ENCODE results near the gene PRPF19. TPM values are rescaled to one million over a fixed set of nuclear protein-coding genes. Genes with fewer than 3 reads are reported as not detected.
"Not testable (repeated sequence)": the region's sequence is repeated elsewhere in the genome, so short reads cannot be mapped to it uniquely, and the experiment has no call there.

Gene PRPF19
- total RNA-seq, 1 donor from 2014 or later: 34.5 TPM

DNA sequence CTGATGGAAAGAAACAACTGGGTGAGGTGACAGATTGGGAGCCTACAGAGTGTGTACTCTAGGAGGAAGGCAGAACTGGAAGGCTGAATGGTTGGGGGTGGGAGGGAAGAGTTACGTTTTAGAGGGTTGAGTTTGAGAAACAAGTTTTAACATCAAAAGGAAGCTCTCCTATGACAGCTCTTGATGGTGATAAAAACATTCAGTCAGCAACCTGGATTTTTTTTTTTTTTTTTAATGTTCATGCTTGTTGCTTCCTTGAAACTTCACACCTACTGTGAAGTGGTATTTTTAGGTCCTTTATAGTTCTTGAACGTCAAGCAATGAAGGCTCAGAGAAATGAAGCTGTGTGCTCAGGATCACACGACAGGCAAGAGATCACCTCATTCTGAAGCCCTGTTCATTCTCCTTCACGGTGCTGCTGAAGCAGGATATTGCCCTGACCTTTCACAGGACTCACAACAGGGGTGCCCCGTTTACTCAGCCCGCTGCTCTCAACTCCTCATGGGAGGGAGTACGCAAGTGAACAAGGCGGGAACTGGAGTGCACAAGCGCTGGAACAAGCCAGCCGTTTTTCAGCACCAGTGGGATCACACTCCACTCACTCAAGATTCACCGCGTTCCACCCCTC lies 6.0 kb upstream of the PRPF19 start:
- no peak overlapping the region for H3K27ac ChIP-seq
- DNase-seq (ENCODE audit: low spot score): peak; percentile 69
- peak overlapping the region; percentile 98 for H3K4me3 Mint-ChIP-seq
- H3K27me3 ChIP-seq: peaks cover 45% of the 10 kb centered on the region
- H4K20me1 ChIP-seq (ENCODE audit: low read depth): peaks cover 11% of the 10 kb centered on the region
- H2AFZ ChIP-seq (replicated peaks): peak overlapping the region; percentile 97
- peaks cover 52% of the 10 kb centered on the region for H3K4me1 Mint-ChIP-seq
- H3F3A ChIP-seq (ENCODE audit: low read depth): peaks cover 31% of the 10 kb centered on the region
- no peaks in the 10 kb centered on the region for H3K9me3 ChIP-seq (ENCODE audit: low read depth)
- no peak for TF ChIP-seq EZH2phosphoT487 (IDR thresholded peaks at IDR 0.05)
- TF ChIP-seq, protein P1, sequence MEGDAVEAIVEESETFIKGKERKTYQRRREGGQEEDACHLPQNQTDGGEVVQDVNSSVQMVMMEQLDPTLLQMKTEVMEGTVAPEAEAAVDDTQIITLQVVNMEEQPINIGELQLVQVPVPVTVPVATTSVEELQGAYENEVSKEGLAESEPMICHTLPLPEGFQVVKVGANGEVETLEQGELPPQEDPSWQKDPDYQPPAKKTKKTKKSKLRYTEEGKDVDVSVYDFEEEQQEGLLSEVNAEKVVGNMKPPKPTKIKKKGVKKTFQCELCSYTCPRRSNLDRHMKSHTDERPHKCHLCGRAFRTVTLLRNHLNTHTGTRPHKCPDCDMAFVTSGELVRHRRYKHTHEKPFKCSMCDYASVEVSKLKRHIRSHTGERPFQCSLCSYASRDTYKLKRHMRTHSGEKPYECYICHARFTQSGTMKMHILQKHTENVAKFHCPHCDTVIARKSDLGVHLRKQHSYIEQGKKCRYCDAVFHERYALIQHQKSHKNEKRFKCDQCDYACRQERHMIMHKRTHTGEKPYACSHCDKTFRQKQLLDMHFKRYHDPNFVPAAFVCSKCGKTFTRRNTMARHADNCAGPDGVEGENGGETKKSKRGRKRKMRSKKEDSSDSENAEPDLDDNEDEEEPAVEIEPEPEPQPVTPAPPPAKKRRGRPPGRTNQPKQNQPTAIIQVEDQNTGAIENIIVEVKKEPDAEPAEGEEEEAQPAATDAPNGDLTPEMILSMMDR (IDR thresholded peaks at IDR 0.05): no peak
- no peak for TF ChIP-seq EZH2 (IDR thresholded peaks at IDR 0.05)
- peaks cover 19% of the 10 kb centered on the region for H3K4me1 ChIP-seq
- H3K36me3 ChIP-seq: no peaks in the 10 kb centered on the region
- peak overlapping the region; percentile 4 for H3K4me2 ChIP-seq
- no peak overlapping the region for H3K9ac ChIP-seq
- H3K79me2 ChIP-seq (ENCODE audit: low read depth): peaks cover 17% of the 10 kb centered on the region
- no peak overlapping the region for H3K4me3 ChIP-seq
- peaks cover 1% of the 10 kb centered on the region for H3K36me3 Mint-ChIP-seq
- peaks cover 15% of the 10 kb centered on the region for H3K27me3 Mint-ChIP-seq (ENCODE audit: insufficient read depth, low read depth)
- peak overlapping the region; percentile 96 for H3K27ac Mint-ChIP-seq
- peaks cover 2% of the 10 kb centered on the region for H3K9me3 Mint-ChIP-seq

DNA sequence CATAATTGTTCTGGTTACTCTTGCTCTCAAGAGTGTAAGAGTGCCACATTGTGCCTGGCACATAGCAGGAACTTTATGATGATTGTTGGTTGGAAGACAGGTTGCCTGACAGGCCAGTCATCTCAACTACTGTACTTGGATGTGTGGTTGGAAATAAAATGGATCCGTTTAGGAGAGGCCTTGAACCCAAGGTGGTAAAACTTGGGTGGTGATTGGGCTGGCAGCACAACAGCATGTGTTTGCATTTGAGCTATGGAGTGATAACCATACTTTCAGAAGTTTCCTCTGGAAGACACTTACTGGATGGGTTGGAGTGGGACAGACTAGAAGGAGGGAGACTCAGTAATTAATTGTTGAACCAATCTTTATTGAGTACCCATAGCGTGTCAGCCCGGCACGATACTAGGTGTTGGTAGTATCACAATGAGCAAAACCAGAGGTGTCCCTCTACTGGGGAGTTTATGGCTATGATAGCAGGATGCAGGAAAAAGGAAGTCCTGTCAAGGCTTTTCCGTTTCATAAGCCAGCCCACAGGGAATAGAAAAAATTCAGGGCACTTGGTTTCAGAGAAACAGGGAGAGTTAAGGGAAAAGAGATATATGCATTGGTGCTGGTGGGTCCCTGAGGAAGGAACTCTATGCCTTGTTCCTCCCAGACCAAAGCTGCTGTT lies 4.5 kb upstream of the PRPF19 start:
- H3K4me2 ChIP-seq: no peak overlapping the region
- peaks cover 49% of the 10 kb centered on the region for H3K27me3 ChIP-seq
- TF ChIP-seq EZH2phosphoT487 (IDR thresholded peaks at IDR 0.05) (no peak), EZH2 (IDR thresholded peaks at IDR 0.05) (no peak)
- TF ChIP-seq, protein P1 (IDR thresholded peaks at IDR 0.05): no peak
- H3F3A ChIP-seq (ENCODE audit: low read depth): peaks cover 29% of the 10 kb centered on the region
- H3K79me2 ChIP-seq (ENCODE audit: low read depth): peaks cover 5% of the 10 kb centered on the region
- H3K9me3 ChIP-seq (ENCODE audit: low read depth): no peaks in the 10 kb centered on the region
- Mint-ChIP-seq H3K9me3 (peaks cover 2% of the 10 kb centered on the region), H3K27me3 (ENCODE audit: insufficient read depth, low read depth) (peaks cover 15% of the 10 kb centered on the region), H3K4me3 (peak overlapping the region; percentile 40), H3K4me1 (peaks cover 47% of the 10 kb centered on the region), H3K27ac (peak overlapping the region; percentile 17), H3K36me3 (no peaks in the 10 kb centered on the region)
- no peak for DNase-seq (ENCODE audit: low spot score)
- no peak overlapping the region for H2AFZ ChIP-seq (replicated peaks)
- H3K27ac ChIP-seq: no peak overlapping the region
- H4K20me1 ChIP-seq (ENCODE audit: low read depth): peaks cover 8% of the 10 kb centered on the region
- H3K4me1 ChIP-seq: peaks cover 17% of the 10 kb centered on the region
- H3K4me3 ChIP-seq: no peak overlapping the region
- H3K9ac ChIP-seq: no peak overlapping the region
- H3K36me3 ChIP-seq: no peaks in the 10 kb centered on the region

DNA sequence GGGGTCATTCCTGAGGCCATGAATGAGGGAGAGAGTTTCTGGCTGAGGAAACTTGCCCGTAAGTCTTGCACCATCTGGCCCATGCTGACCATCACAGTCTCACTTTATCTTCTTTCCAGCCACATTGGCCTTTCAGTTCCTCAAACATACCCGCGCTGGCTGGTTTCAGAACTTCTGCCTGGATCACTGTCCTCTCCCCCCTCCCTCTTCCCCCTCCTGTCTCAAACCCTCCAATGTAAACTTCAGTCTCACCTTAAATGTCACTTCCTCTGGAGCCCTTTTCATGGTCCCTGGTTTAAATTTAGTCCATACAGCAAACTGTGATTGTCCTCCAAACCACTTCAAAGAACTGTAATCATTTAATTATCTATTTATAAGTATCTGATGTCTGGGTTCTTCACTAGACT lies 3.9 kb upstream of the PRPF19 start:
- H3K27me3 ChIP-seq: peaks cover 49% of the 10 kb centered on the region
- no peak overlapping the region for H2AFZ ChIP-seq (replicated peaks)
- H3K9ac ChIP-seq: no peak overlapping the region
- no peaks in the 10 kb centered on the region for H3K36me3 ChIP-seq
- peaks cover 16% of the 10 kb centered on the region for H3K4me1 ChIP-seq
- no peak overlapping the region for H3K27ac Mint-ChIP-seq
- peaks cover 14% of the 10 kb centered on the region for H3K27me3 Mint-ChIP-seq (ENCODE audit: insufficient read depth, low read depth)
- peaks cover 46% of the 10 kb centered on the region for H3K4me1 Mint-ChIP-seq
- TF ChIP-seq EZH2phosphoT487 (IDR thresholded peaks at IDR 0.05) (no peak), EZH2 (IDR thresholded peaks at IDR 0.05) (no peak)
- TF ChIP-seq, protein P1 (IDR thresholded peaks at IDR 0.05): no peak
- no peak for DNase-seq (ENCODE audit: low spot score)
- H3K79me2 ChIP-seq (ENCODE audit: low read depth): peaks cover 8% of the 10 kb centered on the region
- no peak overlapping the region for H3K4me3 Mint-ChIP-seq
- H3K4me2 ChIP-seq: no peak overlapping the region
- peaks cover 27% of the 10 kb centered on the region for H3F3A ChIP-seq (ENCODE audit: low read depth)
- H3K4me3 ChIP-seq: no peak overlapping the region
- no peak overlapping the region for H3K27ac ChIP-seq
- H3K9me3 ChIP-seq (ENCODE audit: low read depth): no peaks in the 10 kb centered on the region
- H3K36me3 Mint-ChIP-seq: no peaks in the 10 kb centered on the region
- peaks cover 13% of the 10 kb centered on the region for H4K20me1 ChIP-seq (ENCODE audit: low read depth)
- peaks cover 2% of the 10 kb centered on the region for H3K9me3 Mint-ChIP-seq

DNA sequence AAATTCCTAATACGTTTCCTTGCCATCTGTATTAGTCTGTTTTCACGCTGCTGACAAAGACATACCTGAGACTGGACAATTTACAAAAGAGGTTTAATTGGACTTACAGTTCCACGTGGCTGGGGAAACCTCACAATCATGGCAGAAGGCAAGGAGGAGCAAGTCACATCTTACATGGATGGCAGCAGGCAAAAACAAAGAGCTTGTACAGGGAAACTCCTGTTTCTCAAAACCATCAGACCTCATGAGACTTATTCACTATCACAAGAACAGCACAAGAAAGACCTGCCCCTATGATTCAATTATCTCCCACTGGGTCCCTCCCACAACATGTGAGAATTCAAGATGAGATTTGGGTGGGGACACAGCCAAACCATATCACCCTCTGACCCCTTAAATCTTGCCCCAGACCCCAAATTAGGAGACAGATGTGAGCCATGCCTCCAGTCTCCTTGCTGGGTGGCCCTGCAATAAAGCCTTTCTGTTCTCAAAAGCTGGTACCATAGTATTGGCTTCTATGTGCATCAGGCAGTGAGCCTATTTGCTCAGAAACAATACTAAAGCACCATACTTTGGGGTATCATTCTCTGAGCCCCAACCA lies 3.4 kb upstream of the PRPF19 start:
- H3K4me3 Mint-ChIP-seq; H3K36me3 Mint-ChIP-seq; H2AFZ ChIP-seq (replicated peaks); H3K27ac ChIP-seq; H3K27me3 Mint-ChIP-seq (ENCODE audit: insufficient read depth, low read depth); DNase-seq (ENCODE audit: low spot score); H3K27ac Mint-ChIP-seq; H3K9me3 Mint-ChIP-seq; H3K4me2 ChIP-seq; H3K9me3 ChIP-seq (ENCODE audit: low read depth); H3K4me3 ChIP-seq; H3K9ac ChIP-seq; H3K36me3 ChIP-seq: not testable (repeated sequence)
- H3K79me2 ChIP-seq (ENCODE audit: low read depth): peaks cover 13% of the 10 kb centered on the region
- peaks cover 22% of the 10 kb centered on the region for H3F3A ChIP-seq (ENCODE audit: low read depth)
- peaks cover 46% of the 10 kb centered on the region for H3K4me1 Mint-ChIP-seq
- peaks cover 15% of the 10 kb centered on the region for H4K20me1 ChIP-seq (ENCODE audit: low read depth)
- H3K27me3 ChIP-seq: peaks cover 49% of the 10 kb centered on the region
- peaks cover 21% of the 10 kb centered on the region for H3K4me1 ChIP-seq

Measured in neural progenitor cell (in vitro differentiated cells).